PC-9 (cell line): ENCODE data around the gene AOAH. TPM values are rescaled to one million over a fixed set of nuclear protein-coding genes. Genes with fewer than 3 reads are reported as not detected.
"Not testable (repeated sequence)": the region's sequence is repeated elsewhere in the genome, so short reads cannot be mapped to it uniquely, and the experiment has no call there.

Experiments
- BruUV-seq: library from RNA; stranded (reverse); fragments of 400-500 nt; replicated peaks from 2 replicates; lab custom pipeline; 2021; lab: Mats Ljungman, UMichigan
- CTCF ChIA-PET: fragments of 300-600 bp; sonication (Branson Sonifier 250); formaldehyde crosslinking; loops from one replicate; lab custom pipeline; 2022; ENCODE audit warnings: antibody characterized with exemption; lab: Charles Lee
- POLR2A ChIA-PET: fragments of 300-600 bp; sonication (Branson Sonifier 250); formaldehyde crosslinking; loops from one replicate; lab custom pipeline; 2022; ENCODE audit warnings: antibody characterized with exemption; ENCODE audit not compliant: unreplicated experiment; lab: Charles Lee
- DNase-seq, 2 experiments: peaks; one replicate each; pipeline versions ENCODE4 v3.0.0 to v3.0.0-alpha.2; 2015 to 2022; ENCODE audit warnings: mixed read lengths in 1 of 2
- H2AFZ ChIP-seq: fragments of 200-600 bp; sonication (generic); 2 replicates; pipeline ENCODE4 v1.8.1; 2017; ENCODE audit warnings: antibody characterized with exemption
- H3F3A ChIP-seq: fragments of 200-600 bp; sonication (generic); 2 replicates; pipeline ENCODE4 v1.8.1; 2017; ENCODE audit warnings: antibody characterized with exemption, mild to moderate bottlenecking, low read depth; ENCODE audit not compliant: insufficient read depth
- H3K27ac ChIP-seq: fragments of 200-600 bp; sonication (generic); 2 replicates; pipeline ENCODE4 v1.6.1; 2016; ENCODE audit warnings: mixed run types
- H3K27me3 ChIP-seq: fragments of 200-600 bp; sonication (generic); 2 replicates; pipeline ENCODE4 v1.6.1; 2016; ENCODE audit warnings: low read depth, mixed run types; ENCODE audit not compliant: insufficient read depth
- H3K36me3 ChIP-seq: fragments of 200-600 bp; sonication (generic); 2 replicates; pipeline ENCODE4 v1.6.1; 2016; ENCODE audit warnings: low read depth, mixed run types
- H3K4me1 ChIP-seq: fragments of 200-600 bp; sonication (generic); replicated peaks from 2 replicates; pipeline ENCODE4 v1.6.1; 2016; ENCODE audit warnings: mixed run types; ENCODE audit not compliant: insufficient read depth
- H3K4me2 ChIP-seq: fragments of 200-600 bp; sonication (generic); 2 replicates; pipeline ENCODE4 v1.6.1; 2017; ENCODE audit warnings: mixed run types
- H3K4me3 ChIP-seq: fragments of 200-600 bp; sonication (generic); 2 replicates; pipeline ENCODE4 v1.6.1; 2016; ENCODE audit warnings: mixed run types
- H3K79me2 ChIP-seq: fragments of 200-600 bp; sonication (generic); 2 replicates; pipeline ENCODE4 v1.6.1; 2017; ENCODE audit warnings: low read depth, mixed run types
- H3K9me2 ChIP-seq: fragments of 200-600 bp; sonication (generic); 2 replicates; pipeline ENCODE4 v1.8.1; 2017; ENCODE audit warnings: mild to moderate bottlenecking; ENCODE audit not compliant: insufficient read depth
- H3K9me3 ChIP-seq: fragments of 200-600 bp; sonication (generic); 2 replicates; pipeline ENCODE4 v1.8.1; 2016; ENCODE audit warnings: low read depth; ENCODE audit not compliant: insufficient read depth
- H4K20me1 ChIP-seq: fragments of 200-600 bp; sonication (generic); 2 replicates; pipeline ENCODE4 v1.8.1; 2017; ENCODE audit not compliant: insufficient read depth
- CTCF ChIP-seq: fragments of 200-600 bp; sonication (generic); conservative IDR thresholded peaks from 2 replicates; pipeline ENCODE4 v1.6.1; 2017; ENCODE audit warnings: mixed run types, antibody characterized with exemption, mild to moderate bottlenecking, moderate library complexity
- EZH2 ChIP-seq: fragments of 200-600 bp; sonication (generic); IDR thresholded peaks from 2 replicates; pipeline ENCODE4 v1.8.0; 2017; ENCODE audit warnings: antibody characterized with exemption, low read depth
- intact Hi-C: fragments of 100-400 bp; cut with micrococcal nuclease; formaldehyde crosslinking; loops from one replicate; pipeline ENCODE4 v1.10.0; 2022; ENCODE audit not compliant: unreplicated experiment
- total RNA-seq: library from RNA; stranded (reverse); gene quantifications from 2 replicates; pipeline ENCODE4 v1.2.3, GENCODE V29; 2021

The AOAH gene
- total RNA-seq, 1 experiment from 2014 or later: not detected

- Histone ChIP-seq H3K9me2 (no peaks in the 10 kb centered on the region), H4K20me1 (no peaks in the 10 kb centered on the region), H3K4me1 (no peaks in the 10 kb centered on the region), H3K27ac (no peak overlapping the region), H2AFZ (no peak overlapping the region), H3K27me3 (peaks cover 7% of the 10 kb centered on the region), H3K4me2 (no peak overlapping the region), H3F3A (no peaks in the 10 kb centered on the region), H3K4me3 (no peak overlapping the region), H3K79me2 (no peaks in the 10 kb centered on the region), H3K36me3 (no peaks in the 10 kb centered on the region), H3K9me3 (no peaks in the 10 kb centered on the region)
- intact Hi-C loops: no loop called here
- DNase-seq: no peak
- ChIA-PET POLR2A (no interaction called here), CTCF (no interaction called here)
- TF ChIP-seq EZH2 (no peak), CTCF (no peak)
- BruUV-seq: no TSS peak
Measured at GRCh38 chr7:36469236-36469635, 255.1 kb downstream of the AOAH start.

GRCh38 chr7:36468370-36469101 lies 255.8 kb downstream of the AOAH start:
- CTCF ChIA-PET: no interaction called here
- Histone ChIP-seq H3K4me1 (no peaks in the 10 kb centered on the region), H3K79me2 (no peaks in the 10 kb centered on the region), H3K36me3 (no peaks in the 10 kb centered on the region), H2AFZ (no peak overlapping the region), H3K9me3 (no peaks in the 10 kb centered on the region), H3K4me3 (no peak overlapping the region), H3K27ac (no peak overlapping the region), H3K4me2 (no peak overlapping the region), H3K27me3 (peaks cover 14% of the 10 kb centered on the region), H3F3A (no peaks in the 10 kb centered on the region), H3K9me2 (no peaks in the 10 kb centered on the region), H4K20me1 (no peaks in the 10 kb centered on the region)
- intact Hi-C loops: no loop called here
- TF ChIP-seq CTCF: no peak
- TF ChIP-seq EZH2: no peak
- no TSS peak for BruUV-seq
- DNase-seq: no peak
- POLR2A ChIA-PET: no interaction called here

DNA sequence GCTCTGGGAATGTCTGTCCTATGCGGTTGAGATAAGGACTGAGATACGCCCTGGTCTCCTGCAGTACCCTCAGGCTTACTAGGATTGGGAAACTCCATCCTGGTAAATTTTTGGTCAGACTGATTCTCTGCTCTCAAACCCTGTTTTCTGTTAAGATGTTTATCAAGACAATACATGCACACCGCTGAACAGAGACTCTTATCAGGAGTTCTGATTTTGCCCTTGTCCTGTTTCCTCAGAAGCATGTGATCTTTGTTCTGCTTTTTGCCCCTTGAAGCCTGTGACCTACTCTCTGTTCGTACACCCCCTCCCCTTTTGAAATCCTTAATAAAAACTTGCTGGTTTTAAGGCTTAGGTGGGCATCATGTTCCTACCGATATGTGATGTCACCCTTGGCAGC lies 258.3 kb downstream of the AOAH start:
- intact Hi-C loops, CTCF ChIA-PET: not testable (repeated sequence)

DNA sequence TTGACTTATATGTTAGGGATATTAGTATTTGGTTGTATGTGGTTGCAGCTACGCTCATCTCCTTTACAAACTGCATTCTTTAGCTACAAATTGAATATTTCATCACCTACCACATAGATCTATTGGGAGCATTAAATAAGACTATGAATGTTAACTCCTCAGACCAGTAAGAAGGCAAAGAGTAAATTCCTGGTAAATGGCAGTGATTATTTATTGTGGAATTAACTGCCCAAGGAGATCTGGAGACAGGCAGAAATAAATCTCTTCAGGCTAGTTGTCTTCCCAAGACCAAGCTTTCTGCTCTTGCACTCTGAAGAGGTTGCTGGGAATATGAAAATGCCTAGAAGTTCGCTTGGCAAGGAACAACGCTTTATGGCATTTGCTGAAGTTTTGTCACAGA lies 260.0 kb downstream of the AOAH start:
- no peak overlapping the region for H3K4me2 ChIP-seq
- H2AFZ ChIP-seq: no peak overlapping the region
- no peaks in the 10 kb centered on the region for H3K4me1 ChIP-seq
- H3K79me2 ChIP-seq: no peaks in the 10 kb centered on the region
- BruUV-seq: no TSS peak
- H3K27ac ChIP-seq: no peak overlapping the region
- no peak overlapping the region for H3K4me3 ChIP-seq
- no peak for DNase-seq
- ChIA-PET CTCF (no interaction called here), POLR2A (no interaction called here)
- H3K27me3 ChIP-seq: peaks cover 14% of the 10 kb centered on the region
- H3K9me2 ChIP-seq: no peaks in the 10 kb centered on the region
- no peaks in the 10 kb centered on the region for H3F3A ChIP-seq
- H3K9me3 ChIP-seq: no peaks in the 10 kb centered on the region
- no peaks in the 10 kb centered on the region for H4K20me1 ChIP-seq
- intact Hi-C loops: no loop called here
- H3K36me3 ChIP-seq: no peaks in the 10 kb centered on the region
- TF ChIP-seq EZH2 (no peak), CTCF (no peak)

More for the DNA sequence above, 258.3 kb downstream of the AOAH start:
- peaks cover 14% of the 10 kb centered on the region for H3K27me3 ChIP-seq
- BruUV-seq, H3K79me2 ChIP-seq, H3K4me3 ChIP-seq, POLR2A ChIA-PET, H3K9me3 ChIP-seq, H3K4me2 ChIP-seq, DNase-seq, H3K4me1 ChIP-seq, H3K9me2 ChIP-seq, H3K27ac ChIP-seq, H4K20me1 ChIP-seq, H2AFZ ChIP-seq, H3F3A ChIP-seq, H3K36me3 ChIP-seq: not testable (repeated sequence)
